Measurements from ENCODE around the gene SHISA6.

SHISA6 gene

DNA sequence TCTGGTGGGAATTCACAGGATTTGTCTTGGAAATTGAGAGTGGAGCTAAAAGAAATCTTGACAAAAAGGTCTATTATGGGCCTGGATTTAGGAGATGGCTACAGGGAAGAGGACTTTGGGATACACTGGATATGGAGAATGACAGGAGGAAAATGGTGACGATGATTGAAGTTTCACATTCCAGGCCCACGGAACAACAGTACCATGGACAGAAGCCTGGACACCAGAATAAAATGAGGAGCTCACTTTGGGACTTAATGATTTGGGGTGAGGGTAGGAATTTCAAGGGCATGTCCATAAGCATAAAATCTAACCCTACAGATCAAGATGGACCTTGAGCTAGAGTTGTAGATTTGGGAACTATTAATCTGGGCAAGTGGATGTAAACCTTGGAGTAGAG lies 309.4 kb downstream of the SHISA6 start:
- Histone ChIP-seq H3K4me2 (ENCODE audit: low read length) (no peak overlapping the region), H3K79me2 (ENCODE audit: insufficient read depth, low read length) (no peaks in the 10 kb centered on the region), H3K4me1 (ENCODE audit: insufficient read depth, low read length, severe bottlenecking) (no peaks in the 10 kb centered on the region), H3K36me3 (ENCODE audit: insufficient read depth, low read length) (no peaks in the 10 kb centered on the region), H3K27me3 (ENCODE audit: insufficient read depth, low read length) (no peaks in the 10 kb centered on the region), H2AFZ (ENCODE audit: low read length) (no peak overlapping the region), H3F3A (ENCODE audit: insufficient read depth, low read length) (no peaks in the 10 kb centered on the region), H3K27ac (ENCODE audit: low read depth, low read length, poor library complexity, severe bottlenecking) (no peak overlapping the region), H3K4me3 (ENCODE audit: low read depth, low read length, poor library complexity, severe bottlenecking) (no peak overlapping the region), H3K9me2 (ENCODE audit: low read depth, low read length) (no peaks in the 10 kb centered on the region), H4K20me1 (ENCODE audit: insufficient read depth, low read length) (no peaks in the 10 kb centered on the region), H3K9me3 (ENCODE audit: low read length) (no peaks in the 10 kb centered on the region), H3K9ac (ENCODE audit: low read length) (no peak overlapping the region)
- no peak for TF ChIP-seq EZH2 (IDR thresholded peaks at IDR 0.05; ENCODE audit: borderline replicate concordance, low read length)
- TF ChIP-seq, protein P1, sequence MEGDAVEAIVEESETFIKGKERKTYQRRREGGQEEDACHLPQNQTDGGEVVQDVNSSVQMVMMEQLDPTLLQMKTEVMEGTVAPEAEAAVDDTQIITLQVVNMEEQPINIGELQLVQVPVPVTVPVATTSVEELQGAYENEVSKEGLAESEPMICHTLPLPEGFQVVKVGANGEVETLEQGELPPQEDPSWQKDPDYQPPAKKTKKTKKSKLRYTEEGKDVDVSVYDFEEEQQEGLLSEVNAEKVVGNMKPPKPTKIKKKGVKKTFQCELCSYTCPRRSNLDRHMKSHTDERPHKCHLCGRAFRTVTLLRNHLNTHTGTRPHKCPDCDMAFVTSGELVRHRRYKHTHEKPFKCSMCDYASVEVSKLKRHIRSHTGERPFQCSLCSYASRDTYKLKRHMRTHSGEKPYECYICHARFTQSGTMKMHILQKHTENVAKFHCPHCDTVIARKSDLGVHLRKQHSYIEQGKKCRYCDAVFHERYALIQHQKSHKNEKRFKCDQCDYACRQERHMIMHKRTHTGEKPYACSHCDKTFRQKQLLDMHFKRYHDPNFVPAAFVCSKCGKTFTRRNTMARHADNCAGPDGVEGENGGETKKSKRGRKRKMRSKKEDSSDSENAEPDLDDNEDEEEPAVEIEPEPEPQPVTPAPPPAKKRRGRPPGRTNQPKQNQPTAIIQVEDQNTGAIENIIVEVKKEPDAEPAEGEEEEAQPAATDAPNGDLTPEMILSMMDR (IDR thresholded peaks at IDR 0.05; ENCODE audit: low read length): no peak

DNA sequence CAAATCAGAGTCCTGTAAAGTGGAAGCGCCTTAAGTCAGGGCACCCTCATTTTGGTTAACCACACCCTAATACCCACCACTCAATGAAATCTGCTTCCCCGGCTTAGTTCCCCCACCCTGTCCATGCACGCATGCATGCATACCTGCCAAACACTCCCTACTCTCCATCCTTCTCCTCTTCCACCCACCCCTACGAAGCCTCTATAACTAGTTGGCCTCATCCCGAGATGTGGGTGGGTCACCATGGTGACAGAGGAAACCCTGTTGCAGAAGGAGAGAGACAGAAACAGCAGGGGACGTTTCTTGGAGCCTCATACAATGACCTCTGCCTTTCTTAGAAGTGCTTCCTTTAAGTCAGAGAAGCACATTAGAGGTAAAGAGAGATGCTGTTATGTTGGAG lies 310.4 kb downstream of the SHISA6 start:
- Histone ChIP-seq H3K4me2 (ENCODE audit: low read length) (no peak overlapping the region), H3K9me2 (ENCODE audit: low read depth, low read length) (no peaks in the 10 kb centered on the region), H4K20me1 (ENCODE audit: insufficient read depth, low read length) (no peaks in the 10 kb centered on the region), H3K9me3 (ENCODE audit: low read length) (no peaks in the 10 kb centered on the region), H3K27ac (ENCODE audit: low read depth, low read length, poor library complexity, severe bottlenecking) (no peak overlapping the region), H3K27me3 (ENCODE audit: insufficient read depth, low read length) (no peaks in the 10 kb centered on the region), H3F3A (ENCODE audit: insufficient read depth, low read length) (no peaks in the 10 kb centered on the region), H3K36me3 (ENCODE audit: insufficient read depth, low read length) (no peaks in the 10 kb centered on the region), H3K4me1 (ENCODE audit: insufficient read depth, low read length, severe bottlenecking) (no peaks in the 10 kb centered on the region), H2AFZ (ENCODE audit: low read length) (no peak overlapping the region), H3K9ac (ENCODE audit: low read length) (no peak overlapping the region), H3K79me2 (ENCODE audit: insufficient read depth, low read length) (no peaks in the 10 kb centered on the region), H3K4me3 (ENCODE audit: low read depth, low read length, poor library complexity, severe bottlenecking) (no peak overlapping the region)
- TF ChIP-seq, protein P1 (IDR thresholded peaks at IDR 0.05; ENCODE audit: low read length): no peak
- no peak for TF ChIP-seq EZH2 (IDR thresholded peaks at IDR 0.05; ENCODE audit: borderline replicate concordance, low read length)

DNA sequence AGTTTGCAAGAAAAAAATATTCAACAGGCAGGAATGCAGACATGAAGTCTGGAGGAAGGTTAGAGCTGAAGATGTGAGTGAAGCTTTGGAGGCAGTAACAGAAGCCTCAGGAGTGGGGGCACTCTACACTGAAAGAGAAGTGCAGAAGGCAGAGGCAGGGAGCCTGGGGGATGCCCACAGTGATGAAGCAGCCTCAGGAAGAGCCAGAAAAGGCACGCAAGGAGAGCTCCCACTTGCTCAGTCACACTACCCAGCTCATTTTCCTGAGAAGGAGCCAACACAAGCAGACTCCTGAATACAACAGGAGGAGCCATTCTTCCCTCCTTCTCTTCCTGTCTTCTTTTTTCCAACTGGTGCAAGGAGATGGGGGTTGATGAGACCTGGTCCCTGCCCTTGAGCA lies 312.1 kb downstream of the SHISA6 start:
- no peaks in the 10 kb centered on the region for H3K27me3 ChIP-seq (ENCODE audit: insufficient read depth, low read length)
- H3K4me2 ChIP-seq (ENCODE audit: low read length): no peak overlapping the region
- no peaks in the 10 kb centered on the region for H3F3A ChIP-seq (ENCODE audit: insufficient read depth, low read length)
- no peaks in the 10 kb centered on the region for H3K79me2 ChIP-seq (ENCODE audit: insufficient read depth, low read length)
- TF ChIP-seq, protein P1 (IDR thresholded peaks at IDR 0.05; ENCODE audit: low read length): no peak
- no peak for TF ChIP-seq EZH2 (IDR thresholded peaks at IDR 0.05; ENCODE audit: borderline replicate concordance, low read length)
- H3K4me3 ChIP-seq (ENCODE audit: low read depth, low read length, poor library complexity, severe bottlenecking): no peak overlapping the region
- H3K9me3 ChIP-seq (ENCODE audit: low read length): no peaks in the 10 kb centered on the region
- H3K4me1 ChIP-seq (ENCODE audit: insufficient read depth, low read length, severe bottlenecking): no peaks in the 10 kb centered on the region
- H3K27ac ChIP-seq (ENCODE audit: low read depth, low read length, poor library complexity, severe bottlenecking): no peak overlapping the region
- H4K20me1 ChIP-seq (ENCODE audit: insufficient read depth, low read length): no peaks in the 10 kb centered on the region
- no peaks in the 10 kb centered on the region for H3K36me3 ChIP-seq (ENCODE audit: insufficient read depth, low read length)
- H3K9ac ChIP-seq (ENCODE audit: low read length): no peak overlapping the region
- H3K9me2 ChIP-seq (ENCODE audit: low read depth, low read length): no peaks in the 10 kb centered on the region
- H2AFZ ChIP-seq (ENCODE audit: low read length): no peak overlapping the region
